GM12864 (cell line): ENCODE data around the gene PAFAH1B2.

Experiments used
- DNase-seq: peaks from one replicate; pipeline ENCODE4 v3.0.0-alpha.2; 2011; ENCODE audit warnings: low read depth
- H3K4me3 ChIP-seq: 2 replicates; pipeline ENCODE4 v1.5.1; 2011; ENCODE audit warnings: mild to moderate bottlenecking, low read depth, low read length, control low read depth
- TF ChIP-seq, protein P1 (sequence below): IDR thresholded peaks from 2 replicates; pipeline ENCODE4 v1.5.1; 2011; ENCODE audit warnings: low read depth, mild to moderate bottlenecking, moderate library complexity, low read length, control low read depth, inconsistent platforms; ENCODE audit errors: missing control alignments

PAFAH1B2 gene

DNA sequence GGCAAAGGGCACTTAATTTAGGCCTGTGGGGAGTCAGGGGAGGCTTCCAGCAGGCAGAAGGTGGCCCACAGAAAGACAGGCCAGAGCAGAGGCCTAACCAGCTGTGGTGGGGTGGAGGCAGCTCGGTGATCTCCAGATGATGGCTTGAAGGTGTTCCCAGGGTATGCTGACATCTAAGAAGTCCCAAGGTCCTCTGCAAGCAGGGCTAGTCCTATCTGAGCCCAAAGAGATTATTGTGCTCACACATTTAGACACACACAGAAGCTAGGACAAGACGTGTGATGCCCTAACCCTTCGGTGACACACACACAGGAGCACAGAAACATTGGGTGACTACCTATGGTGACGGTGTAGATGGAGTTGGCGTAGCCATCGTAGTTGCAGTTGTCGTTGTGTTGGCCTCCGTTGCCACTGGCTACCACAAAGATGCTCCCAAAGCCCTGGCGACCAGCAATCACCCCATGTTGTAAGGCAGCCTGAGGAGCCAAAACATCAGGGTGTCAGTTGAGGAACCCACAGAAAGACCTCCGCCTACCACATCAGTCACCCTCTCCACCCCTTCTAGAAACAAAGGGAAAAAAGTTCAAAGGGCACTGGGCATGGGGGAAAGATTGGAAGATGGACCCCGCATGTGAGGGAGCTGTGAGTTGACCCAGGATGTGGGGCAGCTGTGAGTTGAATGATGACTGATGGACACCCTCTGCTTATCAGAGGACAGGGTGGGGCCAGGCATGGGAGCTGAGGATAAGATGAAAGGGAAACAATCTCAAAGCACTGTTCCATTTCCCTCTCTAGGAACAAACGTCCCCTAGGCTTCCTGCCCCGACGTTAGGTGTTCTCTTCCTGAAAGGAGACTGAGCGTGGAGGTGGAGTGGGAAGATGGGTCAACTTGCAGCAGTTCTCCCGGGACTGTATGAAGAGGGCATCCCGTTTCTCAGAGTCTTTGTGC is 79.9 kb downstream of the PAFAH1B2 start:
- TF ChIP-seq, protein P1, sequence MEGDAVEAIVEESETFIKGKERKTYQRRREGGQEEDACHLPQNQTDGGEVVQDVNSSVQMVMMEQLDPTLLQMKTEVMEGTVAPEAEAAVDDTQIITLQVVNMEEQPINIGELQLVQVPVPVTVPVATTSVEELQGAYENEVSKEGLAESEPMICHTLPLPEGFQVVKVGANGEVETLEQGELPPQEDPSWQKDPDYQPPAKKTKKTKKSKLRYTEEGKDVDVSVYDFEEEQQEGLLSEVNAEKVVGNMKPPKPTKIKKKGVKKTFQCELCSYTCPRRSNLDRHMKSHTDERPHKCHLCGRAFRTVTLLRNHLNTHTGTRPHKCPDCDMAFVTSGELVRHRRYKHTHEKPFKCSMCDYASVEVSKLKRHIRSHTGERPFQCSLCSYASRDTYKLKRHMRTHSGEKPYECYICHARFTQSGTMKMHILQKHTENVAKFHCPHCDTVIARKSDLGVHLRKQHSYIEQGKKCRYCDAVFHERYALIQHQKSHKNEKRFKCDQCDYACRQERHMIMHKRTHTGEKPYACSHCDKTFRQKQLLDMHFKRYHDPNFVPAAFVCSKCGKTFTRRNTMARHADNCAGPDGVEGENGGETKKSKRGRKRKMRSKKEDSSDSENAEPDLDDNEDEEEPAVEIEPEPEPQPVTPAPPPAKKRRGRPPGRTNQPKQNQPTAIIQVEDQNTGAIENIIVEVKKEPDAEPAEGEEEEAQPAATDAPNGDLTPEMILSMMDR: no peak

GRCh38 chr11:117225553-117226170 is 81.6 kb downstream of the PAFAH1B2 start:
- TF ChIP-seq, protein P1: no peak
- no peak for DNase-seq
- H3K4me3 ChIP-seq: no peak overlapping the region

More for the DNA sequence above, 79.9 kb downstream of the PAFAH1B2 start:
- DNase-seq: no peak
- H3K4me3 ChIP-seq: no peak overlapping the region
